HG02870 (cell line): ENCODE measurements around the gene MYBPH.

Experiments used
- ATAC-seq: cut with Tn5 transposase; IDR thresholded peaks from one replicate; pipeline ENCODE4 v1.9.1; 2021; ENCODE audit warnings: mild to moderate bottlenecking, moderate library complexity; ENCODE audit not compliant: unreplicated experiment

Gene MYBPH

DNA sequence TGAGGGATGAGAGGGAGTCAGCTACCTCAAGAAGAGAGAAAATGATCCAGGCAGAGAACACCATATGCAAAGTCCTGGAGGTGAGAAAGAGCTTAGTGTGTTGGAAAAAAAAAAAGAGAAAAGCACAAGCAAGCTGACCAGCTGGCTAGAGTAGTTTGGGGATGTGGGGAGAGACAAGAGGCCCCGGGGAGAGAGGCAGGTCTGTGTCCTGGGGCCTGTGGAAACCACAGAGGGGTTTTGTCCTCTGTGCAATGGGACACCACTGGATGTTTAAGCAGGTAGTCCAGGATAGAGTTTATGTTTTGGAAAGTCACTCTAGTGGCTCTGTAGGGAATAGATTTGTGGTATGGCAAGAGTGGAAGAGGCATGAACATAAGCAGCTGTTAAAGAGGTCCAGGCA is 25.3 kb upstream of the MYBPH start:
- no peak for ATAC-seq

DNA sequence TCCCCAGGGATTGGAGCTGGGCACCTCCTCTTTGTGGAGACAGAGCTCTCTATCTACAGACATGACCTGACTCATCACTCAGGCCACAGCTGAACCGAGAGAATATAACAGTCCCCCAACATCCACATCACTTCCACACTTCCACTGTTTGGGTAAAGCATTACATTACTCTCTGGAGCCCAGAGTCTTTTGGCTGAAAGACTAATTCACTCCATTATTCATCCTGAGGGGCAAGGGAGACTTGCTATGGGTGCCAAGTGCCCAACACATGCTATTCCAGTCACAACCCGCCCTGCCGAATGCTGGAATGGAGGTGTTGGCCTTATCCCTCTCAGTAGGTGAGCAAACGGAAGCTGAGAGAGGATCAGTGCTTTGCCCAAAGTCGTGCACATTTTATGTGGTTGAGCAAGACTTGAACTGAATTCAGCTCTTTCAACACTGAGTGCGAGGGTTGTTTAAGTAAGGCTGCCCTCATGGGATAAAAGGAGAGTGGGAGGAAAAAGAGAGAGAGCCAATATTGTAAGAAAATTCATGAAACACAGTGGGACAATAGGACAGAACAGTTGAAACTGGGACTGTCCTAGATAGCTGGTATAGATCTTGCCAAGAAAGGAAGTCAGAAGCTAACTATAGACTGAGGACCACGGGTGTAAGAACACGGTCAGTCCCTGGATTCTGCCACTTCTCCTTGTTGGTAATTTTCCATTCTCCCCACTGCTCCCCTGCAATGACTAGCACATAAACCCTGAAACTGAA is 24.4 kb upstream of the MYBPH start:
- ATAC-seq = no peak

DNA sequence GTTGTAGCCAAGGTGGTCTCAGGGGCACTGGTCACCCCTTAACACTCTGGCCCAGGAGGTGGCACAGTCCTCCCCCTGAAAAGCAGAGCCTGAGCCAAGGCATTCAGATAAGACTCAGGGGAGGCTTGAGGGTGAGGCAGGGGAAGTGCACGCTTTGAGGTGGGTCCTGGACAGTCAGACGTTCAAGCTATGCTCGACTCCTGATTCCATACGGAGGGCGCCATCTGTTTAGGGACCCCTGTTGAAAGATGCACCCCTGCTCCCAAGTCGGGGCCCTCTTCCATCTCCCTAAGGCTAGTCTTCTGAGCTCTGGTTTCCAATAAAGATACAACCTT is 23.8 kb upstream of the MYBPH start:
- no peak for ATAC-seq

DNA sequence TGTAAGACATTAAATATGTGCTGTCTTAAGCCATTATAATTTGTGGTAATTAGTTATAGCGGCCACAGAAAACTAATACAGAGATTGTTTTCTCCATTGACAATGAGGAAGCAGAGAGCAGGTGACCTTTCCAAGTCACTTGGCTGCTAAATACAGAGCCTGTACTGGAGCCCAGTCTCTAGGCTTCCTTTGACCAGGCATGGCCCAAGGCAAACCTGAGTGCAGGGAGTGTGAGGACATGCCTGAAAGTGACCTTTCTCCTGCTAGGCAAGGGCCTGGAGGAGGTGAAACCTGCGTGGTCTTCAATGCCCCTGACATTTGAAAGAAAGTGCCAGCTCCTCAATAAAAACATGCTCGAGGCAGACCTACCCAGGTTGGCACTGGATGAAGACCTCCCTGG is 23.4 kb upstream of the MYBPH start:
- no peak for ATAC-seq

DNA sequence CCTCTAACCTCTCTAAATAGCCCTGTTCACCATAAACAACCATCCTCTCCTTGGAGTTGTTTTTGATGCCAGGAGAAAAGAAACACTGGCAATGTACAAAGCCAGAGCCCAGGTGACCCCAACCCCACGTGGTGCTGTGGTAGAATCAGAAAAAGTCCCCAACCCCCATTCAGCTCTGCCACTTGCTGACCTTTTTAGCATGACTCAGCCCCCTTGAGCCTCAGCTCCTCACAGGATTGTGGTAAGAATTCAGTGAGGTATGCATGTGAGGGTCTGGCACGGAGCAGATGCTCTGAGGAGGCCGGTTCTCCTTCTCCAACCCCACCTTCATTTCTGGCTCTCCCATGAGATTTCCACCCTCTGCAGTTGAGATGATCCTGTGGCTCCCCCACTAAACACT is 22.0 kb upstream of the MYBPH start:
- ATAC-seq = no peak

DNA sequence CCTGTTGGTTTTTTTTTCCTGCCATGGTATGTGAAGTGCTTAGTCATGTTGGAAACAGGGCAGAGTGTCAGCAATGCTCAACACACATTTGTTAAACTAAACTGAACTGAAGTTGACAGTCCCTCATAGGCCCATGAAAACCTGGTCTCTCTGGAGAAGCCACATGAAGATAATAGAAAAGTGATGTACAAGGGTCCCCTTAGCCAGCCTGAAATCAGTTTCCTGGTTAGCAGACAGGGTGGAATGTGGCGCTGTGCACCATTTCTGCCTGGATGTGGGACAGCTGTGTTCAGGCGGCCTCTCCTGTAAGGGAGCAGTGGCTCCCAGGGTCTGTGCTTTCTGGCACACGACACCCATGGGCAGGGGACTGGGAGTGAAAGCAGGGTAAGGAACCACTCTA is 20.7 kb upstream of the MYBPH start:
- no peak for ATAC-seq

DNA sequence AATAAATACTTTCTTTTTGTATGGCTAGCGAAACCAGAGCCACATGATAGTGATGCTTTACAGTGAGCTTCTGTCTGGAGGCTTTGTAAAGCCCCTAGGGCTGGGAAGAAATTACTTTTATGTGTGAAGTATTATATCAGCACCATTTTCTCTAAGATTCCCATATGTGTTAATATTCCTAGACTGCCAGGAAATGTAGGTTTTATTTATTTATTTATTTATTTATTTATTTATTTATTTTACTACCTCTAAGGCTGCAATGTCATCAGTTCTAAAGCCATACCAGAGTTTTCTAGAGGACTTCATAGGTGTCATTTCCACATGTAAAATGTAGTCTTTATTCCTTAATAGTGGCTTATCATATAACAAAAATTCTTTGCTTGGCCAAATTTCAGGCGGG is 15.3 kb upstream of the MYBPH start:
- ATAC-seq = no peak

DNA sequence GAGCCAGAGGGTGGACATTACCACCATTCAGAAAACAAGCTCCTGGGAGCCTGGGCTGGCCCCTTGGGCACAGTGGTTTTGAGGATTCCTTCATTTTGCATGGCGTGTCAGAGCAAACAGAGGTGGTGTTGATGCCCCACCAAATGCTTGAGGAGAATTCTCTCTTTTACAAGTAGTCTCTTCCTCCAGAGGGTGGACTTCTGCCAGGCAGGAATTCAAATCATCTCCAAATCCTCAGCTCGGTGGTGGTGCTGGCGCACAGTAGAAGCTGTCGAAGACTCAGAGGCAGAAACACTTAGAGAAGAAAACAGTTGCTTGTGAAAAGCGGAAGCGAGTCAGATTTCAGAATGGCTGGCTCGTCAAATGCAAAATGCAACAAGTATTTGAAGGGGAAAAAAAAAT is 14.3 kb upstream of the MYBPH start:
- ATAC-seq = no peak

DNA sequence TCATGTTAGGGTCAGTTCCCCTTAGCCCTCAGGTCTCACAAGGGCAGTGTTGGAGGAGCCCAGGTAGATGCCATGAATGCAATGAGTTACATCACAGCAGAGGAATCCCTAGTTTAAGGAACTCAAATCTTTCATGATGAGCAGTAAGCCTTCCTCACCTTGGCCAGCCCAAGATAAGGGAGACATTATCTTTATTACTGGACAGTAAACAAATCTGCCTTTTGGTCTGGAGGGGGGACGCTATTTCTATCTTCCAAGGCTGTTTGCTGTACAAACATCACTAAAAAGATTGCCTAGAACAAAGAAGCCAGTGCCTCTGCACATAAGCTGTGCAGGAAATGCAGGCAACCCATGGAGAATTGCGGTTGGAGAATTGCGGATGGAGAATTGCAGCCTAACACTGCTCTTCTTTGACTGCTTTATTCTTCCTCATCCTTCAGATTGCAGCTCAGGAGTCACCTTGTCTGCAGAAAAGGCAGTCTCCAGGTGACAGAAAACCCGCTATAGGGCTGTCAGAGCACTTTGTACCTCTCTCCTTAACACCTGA is 13.1 kb upstream of the MYBPH start:
- ATAC-seq = no peak

DNA sequence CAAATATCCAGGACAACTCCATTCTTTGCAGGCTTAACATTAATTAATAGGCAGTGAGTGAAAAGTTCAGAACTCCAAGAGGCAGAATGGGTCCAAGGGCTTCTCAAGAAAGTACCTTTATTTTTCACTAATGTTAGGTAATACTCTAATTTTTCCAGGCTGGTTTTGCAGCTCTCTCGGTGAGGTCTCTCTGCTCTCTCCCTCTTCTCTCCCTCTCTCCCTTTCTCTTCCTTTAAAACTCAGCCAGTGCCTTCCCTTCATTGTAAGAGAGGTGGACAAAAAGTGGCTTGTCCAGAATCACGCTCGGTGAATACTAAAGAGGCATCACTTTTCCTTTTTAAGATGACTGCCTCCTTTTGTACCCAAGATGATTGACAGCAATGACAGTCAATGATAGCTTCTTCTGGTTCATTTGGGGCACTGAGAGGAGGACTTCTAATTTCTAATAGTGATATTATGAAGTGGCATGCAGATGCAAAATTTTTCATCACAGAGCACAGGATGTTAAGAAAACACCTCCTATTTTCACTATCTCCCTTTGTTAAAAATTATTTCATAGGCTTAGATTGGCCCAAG is 12.2 kb upstream of the MYBPH start:
- ATAC-seq = no peak

DNA sequence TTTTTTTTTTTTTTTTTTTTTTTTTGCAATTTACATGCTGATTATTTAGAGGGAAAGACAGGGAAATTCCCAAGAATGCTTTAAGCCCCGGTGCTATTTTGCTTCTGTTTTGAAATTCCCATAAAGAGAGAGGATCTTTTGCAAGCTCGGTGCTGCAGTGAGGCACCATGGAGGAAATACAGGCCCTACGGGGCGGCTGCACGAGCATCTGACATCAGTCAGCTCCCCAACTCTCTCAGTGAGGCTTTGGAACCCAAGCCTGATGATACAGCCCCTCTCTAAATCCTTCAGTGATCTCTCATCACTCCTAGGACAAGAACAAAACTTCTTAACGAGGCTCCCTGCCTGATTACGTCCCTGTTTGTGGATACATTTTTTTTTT is 11.7 kb upstream of the MYBPH start:
- no peak for ATAC-seq

DNA sequence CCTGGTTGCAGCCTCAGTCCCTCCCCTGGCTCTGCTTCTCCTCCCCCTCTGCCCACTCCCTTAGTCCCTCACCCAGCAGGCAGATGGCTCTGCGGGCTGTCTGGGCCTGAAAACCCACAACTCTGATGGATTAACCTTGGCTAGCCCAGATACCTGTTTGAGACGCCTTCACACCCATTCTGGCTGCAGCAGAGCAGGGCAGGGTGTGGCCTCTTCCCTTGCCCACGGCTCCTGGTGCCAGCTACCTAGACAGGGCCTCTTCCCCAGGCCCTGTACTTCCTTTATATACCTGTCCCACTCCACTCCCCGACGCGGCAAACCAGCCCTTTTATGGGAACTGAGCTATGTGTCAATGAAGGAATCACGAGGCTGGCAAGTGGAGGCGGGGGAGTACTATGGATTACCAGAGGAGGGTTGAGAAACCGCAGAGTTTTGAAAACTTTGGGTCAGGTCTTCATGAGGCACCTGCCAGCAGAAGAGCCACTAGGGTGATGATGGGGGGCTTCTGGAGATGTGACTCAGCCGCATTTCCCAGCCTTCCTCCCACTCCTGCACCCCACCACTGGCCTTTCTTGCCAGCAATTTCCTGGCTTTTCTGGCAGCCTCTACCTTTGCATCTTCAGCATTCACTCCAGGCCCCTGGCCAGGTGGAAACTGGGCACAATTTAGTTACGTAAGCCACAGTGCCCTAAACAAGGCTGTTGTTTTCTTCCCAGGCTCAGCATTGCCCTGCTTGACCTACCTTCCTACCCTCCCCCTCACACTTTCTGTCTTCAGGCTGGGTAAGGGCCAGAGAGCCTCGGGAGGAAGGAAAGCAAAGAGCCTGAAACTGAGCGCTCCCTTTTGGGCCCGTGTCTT is 11.0 kb upstream of the MYBPH start, which contains the start of gene CHI3L1:
TSS of gene CHI3L1 (minus strand) at position 259 of the 858 bp plus-strand sequence. CDS start at position 178, 81 bp downstream.
- no peak for ATAC-seq

DNA sequence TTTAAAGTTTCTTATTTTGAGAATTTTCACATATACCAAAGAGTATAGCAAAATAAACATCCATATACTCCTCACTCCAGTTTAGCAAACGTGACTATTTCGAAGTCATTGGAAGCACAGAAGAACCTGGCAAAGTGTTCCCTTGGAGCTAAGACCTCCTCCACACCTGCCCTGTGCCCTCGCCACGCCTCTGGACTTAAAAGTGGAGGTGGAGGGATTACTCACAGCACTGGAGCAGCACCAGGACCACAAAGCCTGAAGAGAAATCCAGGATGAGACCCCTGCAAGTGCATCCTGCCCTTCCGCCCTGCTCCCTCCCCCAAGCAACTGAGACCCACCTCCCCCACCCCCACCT is 10.4 kb upstream of the MYBPH start:
- no peak for ATAC-seq

DNA sequence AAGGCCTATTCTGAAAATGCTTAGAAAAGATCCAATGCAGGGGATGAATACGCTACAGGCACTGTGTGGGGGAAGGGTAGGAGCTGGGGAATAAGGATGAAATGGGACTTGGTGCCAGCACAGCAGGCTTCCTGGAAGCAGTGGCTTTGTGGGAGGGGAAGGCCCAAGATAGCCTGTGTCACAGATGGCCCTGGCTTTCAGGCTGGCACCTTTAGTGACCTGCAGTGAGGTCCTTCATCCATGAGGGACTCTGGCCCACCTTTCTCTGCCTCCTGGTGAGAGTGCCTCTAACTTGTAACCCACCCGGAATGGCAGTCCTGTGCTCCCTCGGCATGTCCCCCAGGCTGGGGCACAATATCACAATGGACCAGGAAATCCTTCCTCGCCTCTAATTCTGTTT is 10.0 kb upstream of the MYBPH start:
- ATAC-seq = no peak

DNA sequence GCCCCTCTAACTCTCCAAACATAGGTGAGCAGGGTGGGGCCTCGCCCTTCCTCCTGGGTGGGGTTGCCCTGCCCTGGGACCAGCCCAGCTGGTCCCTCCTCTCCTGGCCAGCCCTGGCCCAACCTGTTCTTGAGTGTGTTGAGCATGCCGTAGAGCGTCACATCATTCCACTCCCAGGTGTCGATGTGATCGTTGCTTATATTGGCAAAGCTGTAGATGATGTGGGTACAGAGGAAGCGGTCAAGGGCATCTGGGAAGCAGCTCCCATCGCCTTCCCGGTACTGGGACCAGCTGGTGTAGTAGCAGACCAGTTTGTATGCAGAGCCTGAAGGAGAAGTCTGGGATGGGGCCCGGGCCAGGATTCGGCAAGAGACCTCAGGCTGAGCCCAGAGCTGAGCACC is 9.4 kb upstream of the MYBPH start:
- no peak for ATAC-seq

DNA sequence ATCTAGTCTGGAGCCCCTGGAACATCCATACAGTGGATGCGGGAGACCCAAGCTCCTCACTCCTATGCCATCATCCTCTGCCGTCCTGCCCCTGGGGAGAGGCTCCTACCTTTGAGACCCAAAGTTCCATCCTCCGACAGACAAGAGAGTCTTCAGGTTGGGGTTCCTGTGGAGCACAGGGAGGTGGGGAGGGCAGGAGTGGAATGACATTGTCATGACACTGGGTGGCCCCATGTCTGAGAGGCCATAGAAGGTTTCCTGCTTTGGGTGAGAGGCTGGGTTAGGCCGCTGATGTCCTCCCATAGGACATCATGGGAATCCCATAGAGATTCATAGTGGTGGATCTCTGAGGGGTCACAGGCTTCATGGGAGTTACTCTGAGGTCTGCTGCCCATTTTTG is 8.8 kb upstream of the MYBPH start:
- no peak for ATAC-seq

DNA sequence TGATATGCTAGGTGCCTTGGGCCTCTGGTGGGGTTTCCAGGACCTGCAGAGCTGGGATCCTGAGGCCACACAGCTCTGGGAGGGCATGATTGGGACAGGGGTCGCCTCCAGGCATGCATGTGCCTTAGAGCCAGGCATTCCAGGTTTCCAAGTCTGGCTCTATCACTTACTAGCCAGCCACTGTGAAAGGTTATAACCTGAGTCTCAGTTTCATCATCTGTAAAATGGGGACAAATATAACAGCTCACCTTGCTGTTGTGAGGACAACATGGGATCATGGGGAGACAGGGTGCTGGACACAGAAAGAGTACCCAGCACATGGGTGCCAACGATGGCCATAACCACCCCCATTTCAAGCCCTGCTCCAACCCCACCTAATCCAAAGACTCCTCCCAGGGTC is 8.2 kb upstream of the MYBPH start:
- no peak for ATAC-seq

DNA sequence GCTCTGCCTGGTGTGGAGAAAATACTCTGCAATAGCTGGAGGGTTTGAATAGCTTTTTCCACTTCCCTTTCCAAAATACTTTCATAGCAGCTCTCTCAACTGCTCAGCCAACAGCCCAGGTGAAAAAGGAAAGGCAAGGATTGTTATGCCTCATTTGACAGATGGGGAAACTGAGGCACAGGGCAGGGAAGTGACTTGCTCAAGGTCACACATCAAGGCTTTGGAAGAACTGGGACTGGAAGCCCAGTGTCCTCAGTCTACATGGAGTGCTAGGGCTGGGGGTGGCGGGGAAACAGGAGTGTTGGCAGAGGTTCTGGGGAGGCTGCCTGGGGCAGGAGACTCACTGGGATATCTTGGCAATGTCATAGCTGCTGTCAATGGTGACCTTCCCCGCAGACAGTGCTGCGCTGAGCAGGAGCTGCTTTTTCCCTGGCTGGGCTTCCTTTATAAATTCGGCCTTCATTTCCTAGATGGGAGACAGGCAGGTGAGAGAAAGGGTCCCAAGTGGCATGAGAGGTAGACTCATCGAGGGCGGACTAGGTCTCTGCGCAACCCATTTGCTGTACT is 6.8 kb upstream of the MYBPH start:
- no peak for ATAC-seq

DNA sequence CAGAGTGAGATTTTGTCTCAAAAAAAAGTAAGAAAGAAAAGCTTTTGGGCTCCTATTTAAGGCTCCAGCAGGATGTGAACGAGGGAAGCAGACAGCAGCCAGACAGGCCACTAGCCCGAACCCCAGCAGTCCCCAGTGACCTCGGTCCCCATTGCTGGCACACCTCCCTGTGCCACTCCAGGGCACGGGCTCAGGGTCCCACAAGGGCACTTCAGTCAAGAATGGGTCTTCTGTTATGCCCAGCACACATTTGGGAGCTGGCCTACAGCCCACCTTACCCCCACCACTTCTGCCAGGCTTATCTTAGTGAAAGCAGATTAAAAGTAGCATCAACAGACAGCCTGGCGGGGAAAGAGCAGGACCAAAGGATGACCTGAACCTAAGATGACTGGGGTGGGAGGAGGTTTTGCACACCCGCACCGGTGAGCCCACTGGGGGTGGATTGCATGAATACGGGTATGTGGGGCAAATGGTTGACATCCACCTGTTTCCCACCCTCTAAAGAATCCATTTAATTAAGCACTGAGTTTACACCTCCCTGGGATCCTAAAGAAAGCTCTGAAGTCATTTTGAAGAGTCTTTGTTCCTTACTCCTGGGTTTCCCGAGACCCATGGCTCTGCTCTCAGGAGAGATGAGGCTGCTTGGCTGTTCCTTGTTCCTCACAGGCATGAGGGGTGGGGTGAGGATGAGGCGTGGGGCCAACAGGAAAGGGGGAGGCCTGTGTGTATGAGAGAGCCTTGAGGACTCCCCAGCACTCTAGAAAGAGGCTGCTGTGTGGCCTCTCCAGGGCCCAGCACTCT is 6.2 kb upstream of the MYBPH start:
- ATAC-seq = no peak

DNA sequence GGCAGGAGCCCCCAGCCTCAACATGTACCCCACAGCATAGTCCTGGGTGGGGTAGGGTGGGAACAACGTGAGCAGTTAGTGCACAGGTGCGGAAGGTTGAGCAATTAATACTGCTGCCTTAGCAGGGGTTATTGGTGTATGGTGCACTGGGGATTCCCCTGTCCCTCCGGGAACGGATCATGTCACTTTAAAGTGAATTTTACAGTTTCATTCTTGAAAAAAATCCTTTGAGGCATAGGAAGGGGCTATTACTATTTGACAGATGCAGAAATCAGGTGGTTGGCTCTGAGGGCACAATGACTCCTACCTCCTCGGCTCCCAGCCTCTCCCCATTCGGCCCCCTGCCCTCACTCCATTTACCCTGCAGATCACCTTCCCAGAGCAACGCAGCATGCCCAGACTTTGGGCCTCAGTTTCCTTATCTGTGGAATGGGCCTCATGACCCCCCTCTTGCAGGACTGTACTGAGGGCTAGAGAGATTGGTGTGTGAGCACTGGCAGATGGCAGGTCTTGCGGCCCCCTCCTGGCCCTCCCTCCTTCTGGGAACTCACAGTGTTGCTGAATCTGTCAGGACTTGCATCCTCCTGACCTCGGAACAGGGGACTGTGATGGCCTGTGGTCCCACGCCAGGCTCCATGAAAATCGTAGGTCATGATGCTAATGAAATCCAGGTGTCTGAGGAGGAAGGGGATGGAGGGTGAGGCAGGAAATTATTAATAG is 5.1 kb upstream of the MYBPH start:
- ATAC-seq = no peak
